ENCODE measurements around the gene CRAT. TPM values are rescaled to one million over a fixed set of nuclear protein-coding genes. Genes with fewer than 3 reads are reported as not detected.

Gene CRAT
- total RNA-seq, 1 donor from 2014 or later: 13.7 TPM

- TF ChIP-seq CTCF (IDR thresholded peaks at IDR 0.05; ENCODE audit: insufficient read depth, low read length, severe bottlenecking): no peak
- no peak overlapping the region for H3K4me3 ChIP-seq (ENCODE audit: low read depth, low read length)
- peaks cover 32% of the 10 kb centered on the region for H3K36me3 ChIP-seq (ENCODE audit: control insufficient read depth, insufficient read depth, low read length)
- no peaks in the 10 kb centered on the region for H3K27me3 ChIP-seq (ENCODE audit: control insufficient read depth, insufficient read depth, low read length)
- FAIRE-seq (no peak), DNase-seq (ENCODE audit: low read depth) (no peak)
Measured at GRCh38 chr9:129063061-129063460, 47.5 kb downstream of the CRAT start.

GRCh38 chr9:129060991-129061390, 49.6 kb downstream of the CRAT start:
- peaks cover 26% of the 10 kb centered on the region for H3K36me3 ChIP-seq (ENCODE audit: control insufficient read depth, insufficient read depth, low read length)
- FAIRE-seq: no peak
- DNase-seq (ENCODE audit: low read depth): no peak
- no peaks in the 10 kb centered on the region for H3K27me3 ChIP-seq (ENCODE audit: control insufficient read depth, insufficient read depth, low read length)
- no peak overlapping the region for H3K4me3 ChIP-seq (ENCODE audit: low read depth, low read length)
- TF ChIP-seq CTCF (IDR thresholded peaks at IDR 0.05; ENCODE audit: insufficient read depth, low read length, severe bottlenecking): no peak

- FAIRE-seq (no peak), DNase-seq (ENCODE audit: low read depth) (no peak)
- H3K4me3 ChIP-seq (ENCODE audit: low read depth, low read length): no peak overlapping the region
- no peaks in the 10 kb centered on the region for H3K27me3 ChIP-seq (ENCODE audit: control insufficient read depth, insufficient read depth, low read length)
- TF ChIP-seq CTCF (IDR thresholded peaks at IDR 0.05; ENCODE audit: insufficient read depth, low read length, severe bottlenecking): no peak
- peaks cover 22% of the 10 kb centered on the region for H3K36me3 ChIP-seq (ENCODE audit: control insufficient read depth, insufficient read depth, low read length)
Measured at GRCh38 chr9:129059796-129060785, 50.5 kb downstream of the CRAT start.

GRCh38 chr9:129058965-129059795, 51.4 kb downstream of the CRAT start:
- H3K36me3 ChIP-seq (ENCODE audit: control insufficient read depth, insufficient read depth, low read length): peaks cover 18% of the 10 kb centered on the region
- DNase-seq (ENCODE audit: low read depth) (peak; percentile 39), FAIRE-seq (no peak)
- TF ChIP-seq CTCF (IDR thresholded peaks at IDR 0.05; ENCODE audit: insufficient read depth, low read length, severe bottlenecking): no peak
- no peaks in the 10 kb centered on the region for H3K27me3 ChIP-seq (ENCODE audit: control insufficient read depth, insufficient read depth, low read length)
- no peak overlapping the region for H3K4me3 ChIP-seq (ENCODE audit: low read depth, low read length)

GRCh38 chr9:129054163-129054851, 56.3 kb downstream of the CRAT start:
- Histone ChIP-seq H3K4me3 (ENCODE audit: low read depth, low read length) (no peak overlapping the region), H3K36me3 (ENCODE audit: control insufficient read depth, insufficient read depth, low read length) (peaks cover 7% of the 10 kb centered on the region), H3K27me3 (ENCODE audit: control insufficient read depth, insufficient read depth, low read length) (no peaks in the 10 kb centered on the region)
- TF ChIP-seq CTCF (IDR thresholded peaks at IDR 0.05; ENCODE audit: insufficient read depth, low read length, severe bottlenecking): no peak
- DNase-seq (ENCODE audit: low read depth) (no peak), FAIRE-seq (no peak)
